DND-41 (cell line): Measurements from ENCODE around the gene PRAMEF15.
"Not testable (repeated sequence)": the region's sequence is repeated elsewhere in the genome, so short reads cannot be mapped to it uniquely, and the experiment has no call there.

ENCODE experiments used
- EZH2 ChIP-seq: IDR thresholded peaks from 3 replicates; pipeline ENCODE4 v1.6.1; 2012; ENCODE audit warnings: borderline replicate concordance, low read depth, mild to moderate bottlenecking, moderate library complexity, low read length, inconsistent platforms; ENCODE audit not compliant: severe bottlenecking
- TF ChIP-seq, protein P1 (sequence below): IDR thresholded peaks from 2 replicates; pipeline ENCODE4 v1.5.1; 2012; ENCODE audit warnings: borderline replicate concordance, low read length, moderate library complexity, mild to moderate bottlenecking; ENCODE audit not compliant: poor library complexity, severe bottlenecking; ENCODE audit errors: extremely low read depth

DNA sequence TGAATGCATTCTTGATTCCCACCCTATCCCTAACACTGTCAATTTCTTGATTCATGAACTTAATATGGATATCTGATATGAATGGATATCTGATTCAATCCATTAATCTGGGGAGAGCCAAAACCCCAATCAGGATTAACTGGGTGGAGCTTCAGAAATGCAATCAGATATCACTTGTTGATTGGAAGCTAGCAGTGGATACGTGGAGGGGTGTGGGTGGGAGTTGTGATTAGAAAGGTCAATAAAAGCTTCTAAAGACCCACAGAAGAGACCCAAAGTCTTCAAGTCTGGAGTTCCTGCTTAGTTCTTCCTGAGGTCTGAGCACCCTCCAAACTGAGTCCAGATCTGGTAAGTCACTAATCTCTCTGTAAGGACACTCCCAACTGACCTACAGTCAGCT, 12.1 kb upstream of the PRAMEF15 start, which contains the start of gene PRAMEF33:
- TF ChIP-seq, protein P1, sequence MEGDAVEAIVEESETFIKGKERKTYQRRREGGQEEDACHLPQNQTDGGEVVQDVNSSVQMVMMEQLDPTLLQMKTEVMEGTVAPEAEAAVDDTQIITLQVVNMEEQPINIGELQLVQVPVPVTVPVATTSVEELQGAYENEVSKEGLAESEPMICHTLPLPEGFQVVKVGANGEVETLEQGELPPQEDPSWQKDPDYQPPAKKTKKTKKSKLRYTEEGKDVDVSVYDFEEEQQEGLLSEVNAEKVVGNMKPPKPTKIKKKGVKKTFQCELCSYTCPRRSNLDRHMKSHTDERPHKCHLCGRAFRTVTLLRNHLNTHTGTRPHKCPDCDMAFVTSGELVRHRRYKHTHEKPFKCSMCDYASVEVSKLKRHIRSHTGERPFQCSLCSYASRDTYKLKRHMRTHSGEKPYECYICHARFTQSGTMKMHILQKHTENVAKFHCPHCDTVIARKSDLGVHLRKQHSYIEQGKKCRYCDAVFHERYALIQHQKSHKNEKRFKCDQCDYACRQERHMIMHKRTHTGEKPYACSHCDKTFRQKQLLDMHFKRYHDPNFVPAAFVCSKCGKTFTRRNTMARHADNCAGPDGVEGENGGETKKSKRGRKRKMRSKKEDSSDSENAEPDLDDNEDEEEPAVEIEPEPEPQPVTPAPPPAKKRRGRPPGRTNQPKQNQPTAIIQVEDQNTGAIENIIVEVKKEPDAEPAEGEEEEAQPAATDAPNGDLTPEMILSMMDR, result not testable (repeated sequence)
- TF ChIP-seq EZH2, result not testable (repeated sequence)
